Measurements from ENCODE around the gene SCNN1A. TPM values are rescaled to one million over a fixed set of nuclear protein-coding genes. Genes with fewer than 3 reads are reported as not detected.

The SCNN1A gene
- total RNA-seq, 1 experiment from 2014 or later: 17.1 TPM

DNA sequence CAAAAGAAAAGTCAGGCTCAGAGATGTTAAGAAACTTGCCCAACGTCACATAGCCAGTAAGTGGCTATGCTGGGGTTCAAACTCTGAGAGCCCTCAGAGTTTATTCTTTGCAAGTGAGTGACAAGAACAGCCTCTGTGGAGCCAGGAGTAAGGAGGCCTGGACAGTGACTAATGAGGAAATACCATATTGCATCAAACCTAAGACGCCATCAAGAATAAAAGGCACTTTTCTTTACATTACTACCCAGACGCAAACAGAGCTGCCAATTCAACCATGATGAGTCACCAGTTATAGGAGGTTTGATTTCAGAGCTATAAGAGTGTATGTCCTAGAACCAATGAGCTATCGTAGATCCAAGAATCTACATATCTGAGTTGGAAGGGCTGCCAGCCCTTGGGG is 42.9 kb downstream of the SCNN1A start:
- DNase-seq (ENCODE audit: low read depth, low spot score) (no peak), ATAC-seq (no peak)
- POLR2A ChIA-PET: interaction anchor here (0.7 kb wide), 1 partner anchor 202 kb away, joined by 7 read pairs; no protein-coding TSS in a partner anchor
- Histone ChIP-seq H3K27ac (ENCODE audit: low read length) (no peak overlapping the region), H3K36me3 (ENCODE audit: control insufficient read depth, insufficient read depth, low read length) (peaks cover 9% of the 10 kb centered on the region), H3K9me3 (ENCODE audit: control insufficient read depth, insufficient read depth, low read depth, low read length) (no peaks in the 10 kb centered on the region), H3K27me3 (ENCODE audit: control insufficient read depth, insufficient read depth, low read length) (no peaks in the 10 kb centered on the region), H3K4me1 (ENCODE audit: control insufficient read depth, insufficient read depth, low read length) (peaks cover 50% of the 10 kb centered on the region), H3K4me3 (ENCODE audit: low read depth in 2 of 2, low read length in 2 of 2) (no peak overlapping the region)
- CTCF ChIA-PET: interaction anchor here (0.6 kb wide), 1 partner anchor 19 kb away, joined by 6 read pairs; no protein-coding TSS in a partner anchor
- TF ChIP-seq, protein P1, sequence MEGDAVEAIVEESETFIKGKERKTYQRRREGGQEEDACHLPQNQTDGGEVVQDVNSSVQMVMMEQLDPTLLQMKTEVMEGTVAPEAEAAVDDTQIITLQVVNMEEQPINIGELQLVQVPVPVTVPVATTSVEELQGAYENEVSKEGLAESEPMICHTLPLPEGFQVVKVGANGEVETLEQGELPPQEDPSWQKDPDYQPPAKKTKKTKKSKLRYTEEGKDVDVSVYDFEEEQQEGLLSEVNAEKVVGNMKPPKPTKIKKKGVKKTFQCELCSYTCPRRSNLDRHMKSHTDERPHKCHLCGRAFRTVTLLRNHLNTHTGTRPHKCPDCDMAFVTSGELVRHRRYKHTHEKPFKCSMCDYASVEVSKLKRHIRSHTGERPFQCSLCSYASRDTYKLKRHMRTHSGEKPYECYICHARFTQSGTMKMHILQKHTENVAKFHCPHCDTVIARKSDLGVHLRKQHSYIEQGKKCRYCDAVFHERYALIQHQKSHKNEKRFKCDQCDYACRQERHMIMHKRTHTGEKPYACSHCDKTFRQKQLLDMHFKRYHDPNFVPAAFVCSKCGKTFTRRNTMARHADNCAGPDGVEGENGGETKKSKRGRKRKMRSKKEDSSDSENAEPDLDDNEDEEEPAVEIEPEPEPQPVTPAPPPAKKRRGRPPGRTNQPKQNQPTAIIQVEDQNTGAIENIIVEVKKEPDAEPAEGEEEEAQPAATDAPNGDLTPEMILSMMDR (IDR thresholded peaks at IDR 0.05): no peak
- TF ChIP-seq, protein P2, sequence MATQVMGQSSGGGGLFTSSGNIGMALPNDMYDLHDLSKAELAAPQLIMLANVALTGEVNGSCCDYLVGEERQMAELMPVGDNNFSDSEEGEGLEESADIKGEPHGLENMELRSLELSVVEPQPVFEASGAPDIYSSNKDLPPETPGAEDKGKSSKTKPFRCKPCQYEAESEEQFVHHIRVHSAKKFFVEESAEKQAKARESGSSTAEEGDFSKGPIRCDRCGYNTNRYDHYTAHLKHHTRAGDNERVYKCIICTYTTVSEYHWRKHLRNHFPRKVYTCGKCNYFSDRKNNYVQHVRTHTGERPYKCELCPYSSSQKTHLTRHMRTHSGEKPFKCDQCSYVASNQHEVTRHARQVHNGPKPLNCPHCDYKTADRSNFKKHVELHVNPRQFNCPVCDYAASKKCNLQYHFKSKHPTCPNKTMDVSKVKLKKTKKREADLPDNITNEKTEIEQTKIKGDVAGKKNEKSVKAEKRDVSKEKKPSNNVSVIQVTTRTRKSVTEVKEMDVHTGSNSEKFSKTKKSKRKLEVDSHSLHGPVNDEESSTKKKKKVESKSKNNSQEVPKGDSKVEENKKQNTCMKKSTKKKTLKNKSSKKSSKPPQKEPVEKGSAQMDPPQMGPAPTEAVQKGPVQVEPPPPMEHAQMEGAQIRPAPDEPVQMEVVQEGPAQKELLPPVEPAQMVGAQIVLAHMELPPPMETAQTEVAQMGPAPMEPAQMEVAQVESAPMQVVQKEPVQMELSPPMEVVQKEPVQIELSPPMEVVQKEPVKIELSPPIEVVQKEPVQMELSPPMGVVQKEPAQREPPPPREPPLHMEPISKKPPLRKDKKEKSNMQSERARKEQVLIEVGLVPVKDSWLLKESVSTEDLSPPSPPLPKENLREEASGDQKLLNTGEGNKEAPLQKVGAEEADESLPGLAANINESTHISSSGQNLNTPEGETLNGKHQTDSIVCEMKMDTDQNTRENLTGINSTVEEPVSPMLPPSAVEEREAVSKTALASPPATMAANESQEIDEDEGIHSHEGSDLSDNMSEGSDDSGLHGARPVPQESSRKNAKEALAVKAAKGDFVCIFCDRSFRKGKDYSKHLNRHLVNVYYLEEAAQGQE (IDR thresholded peaks at IDR 0.05; ENCODE audit: insufficient read depth in 1 of 2, low read depth in 2 of 2, low read length in 1 of 2): no peak
- no peak for TF ChIP-seq SIN3A (IDR thresholded peaks at IDR 0.05; ENCODE audit: borderline replicate concordance, insufficient read depth, low read depth, low read length)
- TF ChIP-seq POLR2AphosphoS5 (IDR thresholded peaks at IDR 0.05; ENCODE audit: low read depth, low read length): no peak
- no peak for TF ChIP-seq TCF7L2 (IDR thresholded peaks at IDR 0.05; ENCODE audit: low read depth, low read length)
- intact Hi-C loops (cut with micrococcal nuclease; ENCODE audit: unreplicated experiment): no loop called here
- in situ Hi-C loops (cut with HindIII; ENCODE audit: low pct_unique_long_range_greater_than_20kb, low sequenced_read_pairs): no loop called here
- no TSS peak for BruUV-seq (replicated peaks)

DNA sequence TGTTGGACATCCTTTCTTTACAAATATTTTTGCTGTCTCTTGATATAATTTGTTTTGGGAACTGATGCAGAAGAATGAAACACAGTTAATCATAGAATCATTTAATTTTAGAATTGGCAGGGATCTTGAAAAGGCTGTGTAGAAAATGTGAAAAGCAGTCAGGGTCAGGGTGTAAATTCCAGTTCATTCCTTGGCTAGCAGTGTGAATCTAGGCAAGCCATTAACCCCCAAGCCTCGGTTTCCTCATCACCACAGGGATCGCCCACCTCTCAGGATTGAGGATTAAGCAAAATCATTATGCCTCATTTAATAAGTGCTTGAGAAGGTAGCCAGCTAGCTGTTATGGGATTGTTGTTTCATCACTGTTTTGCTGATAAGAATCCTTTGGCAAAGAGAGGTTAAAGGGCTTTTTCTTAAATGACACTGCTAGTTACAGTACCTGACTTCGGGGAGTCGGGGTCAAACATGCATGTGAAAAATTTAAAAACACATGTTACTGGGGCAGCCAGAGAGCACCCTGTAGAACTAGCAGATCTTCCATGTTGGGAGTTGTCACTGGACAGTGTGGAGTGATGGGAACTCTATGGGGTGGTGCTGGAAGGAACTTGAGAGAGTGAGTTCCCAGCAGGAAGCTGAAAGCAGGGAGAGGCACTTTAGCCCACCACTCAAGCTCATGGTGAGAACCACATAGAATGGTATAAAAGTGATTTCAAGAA is 44.2 kb downstream of the SCNN1A start:
- Histone ChIP-seq H3K27me3 (ENCODE audit: control insufficient read depth, insufficient read depth, low read length) (no peaks in the 10 kb centered on the region), H3K27ac (ENCODE audit: low read length) (no peak overlapping the region), H3K36me3 (ENCODE audit: control insufficient read depth, insufficient read depth, low read length) (peaks cover 7% of the 10 kb centered on the region), H3K9me3 (ENCODE audit: control insufficient read depth, insufficient read depth, low read depth, low read length) (no peaks in the 10 kb centered on the region), H3K4me1 (ENCODE audit: control insufficient read depth, insufficient read depth, low read length) (peaks cover 50% of the 10 kb centered on the region), H3K4me3 (ENCODE audit: low read depth in 2 of 2, low read length in 2 of 2) (no peak overlapping the region)
- DNase-seq (ENCODE audit: low read depth, low spot score) (no peak), ATAC-seq (no peak)
- TF ChIP-seq, protein P1 (IDR thresholded peaks at IDR 0.05): no peak
- TF ChIP-seq SIN3A (IDR thresholded peaks at IDR 0.05; ENCODE audit: borderline replicate concordance, insufficient read depth, low read depth, low read length) (no peak), TCF7L2 (IDR thresholded peaks at IDR 0.05; ENCODE audit: low read depth, low read length) (no peak), POLR2AphosphoS5 (IDR thresholded peaks at IDR 0.05; ENCODE audit: low read depth, low read length) (no peak)
- TF ChIP-seq, protein P2 (IDR thresholded peaks at IDR 0.05; ENCODE audit: insufficient read depth in 1 of 2, low read depth in 2 of 2, low read length in 1 of 2): no peak
- in situ Hi-C loops (cut with HindIII; ENCODE audit: low pct_unique_long_range_greater_than_20kb, low sequenced_read_pairs): no loop called here
- POLR2A ChIA-PET: no interaction called here
- CTCF ChIA-PET: no interaction called here
- no TSS peak for BruUV-seq (replicated peaks)
- intact Hi-C loops (cut with micrococcal nuclease; ENCODE audit: unreplicated experiment): no loop called here
